GM12873 (cell line): ENCODE data around the gene DOCK3.

Experiments
- TF ChIP-seq, protein P1 (sequence below): IDR thresholded peaks from 2 replicates; pipeline ENCODE4 v1.5.1; 2012; ENCODE audit warnings: low read depth, mild to moderate bottlenecking, moderate library complexity, low read length, control low read depth; ENCODE audit not compliant: insufficient read depth; ENCODE audit errors: missing control alignments

The DOCK3 gene

GRCh38 chr3:50630877-50631276 lies 43.9 kb upstream of the DOCK3 start:
- TF ChIP-seq, protein P1, sequence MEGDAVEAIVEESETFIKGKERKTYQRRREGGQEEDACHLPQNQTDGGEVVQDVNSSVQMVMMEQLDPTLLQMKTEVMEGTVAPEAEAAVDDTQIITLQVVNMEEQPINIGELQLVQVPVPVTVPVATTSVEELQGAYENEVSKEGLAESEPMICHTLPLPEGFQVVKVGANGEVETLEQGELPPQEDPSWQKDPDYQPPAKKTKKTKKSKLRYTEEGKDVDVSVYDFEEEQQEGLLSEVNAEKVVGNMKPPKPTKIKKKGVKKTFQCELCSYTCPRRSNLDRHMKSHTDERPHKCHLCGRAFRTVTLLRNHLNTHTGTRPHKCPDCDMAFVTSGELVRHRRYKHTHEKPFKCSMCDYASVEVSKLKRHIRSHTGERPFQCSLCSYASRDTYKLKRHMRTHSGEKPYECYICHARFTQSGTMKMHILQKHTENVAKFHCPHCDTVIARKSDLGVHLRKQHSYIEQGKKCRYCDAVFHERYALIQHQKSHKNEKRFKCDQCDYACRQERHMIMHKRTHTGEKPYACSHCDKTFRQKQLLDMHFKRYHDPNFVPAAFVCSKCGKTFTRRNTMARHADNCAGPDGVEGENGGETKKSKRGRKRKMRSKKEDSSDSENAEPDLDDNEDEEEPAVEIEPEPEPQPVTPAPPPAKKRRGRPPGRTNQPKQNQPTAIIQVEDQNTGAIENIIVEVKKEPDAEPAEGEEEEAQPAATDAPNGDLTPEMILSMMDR = no peak

- TF ChIP-seq, protein P1 = no peak
Observed at GRCh38 chr3:50632450-50632849, 42.3 kb upstream of the DOCK3 start.

GRCh38 chr3:50633230-50633790 lies 41.4 kb upstream of the DOCK3 start:
- TF ChIP-seq, protein P1 = no peak

- TF ChIP-seq, protein P1 = no peak
Observed at GRCh38 chr3:50635066-50635465, 39.7 kb upstream of the DOCK3 start.

DNA sequence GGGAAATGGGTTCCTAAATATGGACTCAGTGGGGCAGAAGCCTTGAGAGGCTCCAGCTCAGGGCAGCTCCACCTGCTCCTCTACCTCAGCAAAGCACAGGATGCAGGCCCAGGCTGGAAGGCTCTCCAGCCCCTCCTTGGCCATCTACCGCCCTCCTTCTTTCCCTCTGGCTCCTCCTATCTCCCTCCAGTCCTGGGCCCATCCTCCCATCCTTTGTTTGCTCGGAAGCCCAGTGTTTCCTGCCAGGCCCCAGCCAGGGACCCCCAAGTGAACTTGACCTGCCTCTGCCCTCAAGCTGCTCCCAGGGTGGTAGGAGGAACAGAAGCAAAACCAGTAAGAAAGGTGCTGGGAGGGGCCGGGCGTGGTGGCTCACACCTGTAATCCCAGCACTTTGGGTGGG lies 37.7 kb upstream of the DOCK3 start:
- TF ChIP-seq, protein P1 = no peak

- TF ChIP-seq, protein P1 = no peak
Observed at GRCh38 chr3:50637945-50638344, 36.8 kb upstream of the DOCK3 start.

DNA sequence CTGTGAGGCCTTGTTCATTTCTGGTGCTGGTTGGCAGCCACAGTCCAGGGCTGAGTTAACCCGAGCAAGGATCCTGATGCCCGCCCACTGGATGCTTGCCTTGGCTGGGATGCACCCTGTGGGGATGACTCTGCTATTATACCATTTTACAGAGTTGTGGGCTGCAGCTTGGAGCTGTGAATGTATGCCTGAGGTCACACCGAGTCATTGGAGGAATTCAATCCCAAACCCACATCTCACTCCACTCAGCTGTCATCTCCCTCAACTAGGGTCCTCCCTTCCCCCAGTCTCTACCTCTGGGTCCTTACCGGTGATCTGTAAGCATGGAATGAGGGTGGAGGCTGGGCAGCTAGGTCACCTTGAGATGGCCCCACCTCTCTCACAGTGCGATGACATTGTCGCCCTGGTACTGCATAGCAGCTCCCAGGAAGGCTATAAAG lies 35.7 kb upstream of the DOCK3 start:
- TF ChIP-seq, protein P1 = no peak
